GM19043 (cell line): ENCODE measurements around the gene PUS7.
"Not testable (repeated sequence)": the region's sequence is repeated elsewhere in the genome, so short reads cannot be mapped to it uniquely, and the experiment has no call there.

Experiments used
- ATAC-seq: cut with Tn5 transposase; IDR thresholded peaks from one replicate; pipeline ENCODE4 v1.9.1; 2021; ENCODE audit warnings: low read depth; ENCODE audit not compliant: unreplicated experiment

The PUS7 gene

GRCh38 chr7:105450177-105450861, 71.8 kb downstream of the PUS7 start:
- ATAC-seq = no peak

- peak; percentile 80 for ATAC-seq
These were observed 73.9 kb downstream of the PUS7 start for GRCh38 chr7:105448181-105448580.

- ATAC-seq = no peak
These were observed 77.6 kb downstream of the PUS7 start for GRCh38 chr7:105444342-105444987.

- not testable (repeated sequence) for ATAC-seq
These were observed 79.9 kb downstream of the PUS7 start for GRCh38 chr7:105442214-105442613.

GRCh38 chr7:105439174-105439893, 82.7 kb downstream of the PUS7 start:
- no peak for ATAC-seq

- no peak for ATAC-seq
These were observed 83.3 kb downstream of the PUS7 start for GRCh38 chr7:105438847-105439173.

- ATAC-seq = no peak
These were observed 83.8 kb downstream of the PUS7 start for GRCh38 chr7:105438254-105438653.

- ATAC-seq = not testable (repeated sequence)
These were observed 84.7 kb downstream of the PUS7 start for GRCh38 chr7:105437356-105437755.

GRCh38 chr7:105429746-105430612, 92.1 kb downstream of the PUS7 start:
- no peak for ATAC-seq

- ATAC-seq = no peak
These were observed 95.4 kb downstream of the PUS7 start for GRCh38 chr7:105426606-105427146.

GRCh38 chr7:105423987-105424386, 98.1 kb downstream of the PUS7 start:
- no peak for ATAC-seq

GRCh38 chr7:105413887-105414437, 108.1 kb downstream of the PUS7 start:
- ATAC-seq = no peak

GRCh38 chr7:105410774-105411173, 111.3 kb downstream of the PUS7 start:
- not testable (repeated sequence) for ATAC-seq

- ATAC-seq = not testable (repeated sequence)
These were observed 112.3 kb downstream of the PUS7 start for GRCh38 chr7:105409775-105410174.

GRCh38 chr7:105408791-105409410, 113.2 kb downstream of the PUS7 start:
- ATAC-seq = no peak
